ENCODE data around the gene FCMR.

DNA sequence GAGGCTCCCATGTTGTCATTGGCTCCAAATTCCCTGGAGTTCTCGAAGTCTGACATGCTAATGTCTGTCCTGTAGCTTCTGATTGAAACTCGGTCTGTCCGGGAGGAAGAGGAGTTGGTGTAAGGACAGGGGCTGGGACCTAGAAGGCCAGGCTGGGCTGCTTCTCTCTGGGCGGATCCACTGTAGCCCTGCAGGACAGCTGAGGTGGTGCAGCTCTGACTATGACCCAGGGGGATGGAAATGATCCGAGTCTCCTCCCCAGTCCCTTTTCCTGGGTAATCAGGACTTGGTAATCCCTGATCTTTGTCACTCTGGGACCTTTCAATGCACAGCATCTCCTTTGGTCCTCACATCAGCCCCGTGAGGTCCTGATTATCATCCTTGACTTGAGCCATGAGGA is 10.0 kb upstream of the FCMR start:
- TF ChIP-seq, protein P1, sequence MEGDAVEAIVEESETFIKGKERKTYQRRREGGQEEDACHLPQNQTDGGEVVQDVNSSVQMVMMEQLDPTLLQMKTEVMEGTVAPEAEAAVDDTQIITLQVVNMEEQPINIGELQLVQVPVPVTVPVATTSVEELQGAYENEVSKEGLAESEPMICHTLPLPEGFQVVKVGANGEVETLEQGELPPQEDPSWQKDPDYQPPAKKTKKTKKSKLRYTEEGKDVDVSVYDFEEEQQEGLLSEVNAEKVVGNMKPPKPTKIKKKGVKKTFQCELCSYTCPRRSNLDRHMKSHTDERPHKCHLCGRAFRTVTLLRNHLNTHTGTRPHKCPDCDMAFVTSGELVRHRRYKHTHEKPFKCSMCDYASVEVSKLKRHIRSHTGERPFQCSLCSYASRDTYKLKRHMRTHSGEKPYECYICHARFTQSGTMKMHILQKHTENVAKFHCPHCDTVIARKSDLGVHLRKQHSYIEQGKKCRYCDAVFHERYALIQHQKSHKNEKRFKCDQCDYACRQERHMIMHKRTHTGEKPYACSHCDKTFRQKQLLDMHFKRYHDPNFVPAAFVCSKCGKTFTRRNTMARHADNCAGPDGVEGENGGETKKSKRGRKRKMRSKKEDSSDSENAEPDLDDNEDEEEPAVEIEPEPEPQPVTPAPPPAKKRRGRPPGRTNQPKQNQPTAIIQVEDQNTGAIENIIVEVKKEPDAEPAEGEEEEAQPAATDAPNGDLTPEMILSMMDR (IDR thresholded peaks at IDR 0.05; ENCODE audit: borderline replicate concordance, extremely low read depth, low read length, poor library complexity, severe bottlenecking), result peak; percentile 17
- TF ChIP-seq EZH2 (IDR thresholded peaks at IDR 0.05; ENCODE audit: borderline replicate concordance, low read depth, low read length, severe bottlenecking), result no peak

All from DND-41 (cell line).